ENCODE results near the gene CNNM3.
"Not testable (repeated sequence)": the region's sequence is repeated elsewhere in the genome, so short reads cannot be mapped to it uniquely, and the experiment has no call there.

CNNM3 gene

DNA sequence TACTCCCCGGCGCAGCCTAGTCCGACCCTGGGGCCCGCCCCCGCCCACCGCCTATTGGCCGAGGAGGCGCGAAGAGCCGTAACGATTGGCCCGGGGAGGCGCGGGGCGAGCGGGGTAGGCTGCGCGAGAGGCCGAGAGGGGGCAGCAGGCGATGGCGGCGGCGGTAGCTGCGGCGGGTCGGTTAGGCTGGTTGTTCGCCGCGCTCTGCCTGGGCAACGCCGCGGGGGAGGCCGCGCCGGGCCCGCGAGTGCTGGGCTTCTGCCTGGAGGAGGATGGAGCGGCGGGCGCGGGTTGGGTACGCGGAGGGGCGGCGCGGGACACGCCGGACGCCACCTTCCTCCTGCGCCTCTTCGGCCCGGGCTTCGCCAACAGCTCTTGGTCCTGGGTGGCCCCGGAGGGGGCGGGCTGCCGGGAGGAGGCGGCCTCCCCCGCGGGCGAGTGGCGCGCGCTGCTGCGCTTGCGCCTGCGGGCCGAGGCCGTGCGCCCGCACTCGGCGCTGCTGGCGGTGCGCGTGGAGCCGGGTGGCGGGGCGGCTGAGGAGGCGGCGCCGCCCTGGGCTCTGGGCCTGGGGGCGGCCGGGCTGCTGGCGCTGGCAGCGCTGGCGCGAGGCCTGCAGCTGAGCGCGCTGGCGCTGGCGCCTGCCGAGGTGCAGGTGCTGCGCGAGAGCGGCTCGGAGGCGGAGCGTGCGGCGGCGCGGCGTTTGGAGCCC, at the start of gene CNNM3:
TSS of gene CNNM3 (plus strand) at position 142 of the 709 bp plus-strand sequence. CDS start at position 152, 10 bp downstream.
- peak; percentile 98 for DNase-seq

DNA sequence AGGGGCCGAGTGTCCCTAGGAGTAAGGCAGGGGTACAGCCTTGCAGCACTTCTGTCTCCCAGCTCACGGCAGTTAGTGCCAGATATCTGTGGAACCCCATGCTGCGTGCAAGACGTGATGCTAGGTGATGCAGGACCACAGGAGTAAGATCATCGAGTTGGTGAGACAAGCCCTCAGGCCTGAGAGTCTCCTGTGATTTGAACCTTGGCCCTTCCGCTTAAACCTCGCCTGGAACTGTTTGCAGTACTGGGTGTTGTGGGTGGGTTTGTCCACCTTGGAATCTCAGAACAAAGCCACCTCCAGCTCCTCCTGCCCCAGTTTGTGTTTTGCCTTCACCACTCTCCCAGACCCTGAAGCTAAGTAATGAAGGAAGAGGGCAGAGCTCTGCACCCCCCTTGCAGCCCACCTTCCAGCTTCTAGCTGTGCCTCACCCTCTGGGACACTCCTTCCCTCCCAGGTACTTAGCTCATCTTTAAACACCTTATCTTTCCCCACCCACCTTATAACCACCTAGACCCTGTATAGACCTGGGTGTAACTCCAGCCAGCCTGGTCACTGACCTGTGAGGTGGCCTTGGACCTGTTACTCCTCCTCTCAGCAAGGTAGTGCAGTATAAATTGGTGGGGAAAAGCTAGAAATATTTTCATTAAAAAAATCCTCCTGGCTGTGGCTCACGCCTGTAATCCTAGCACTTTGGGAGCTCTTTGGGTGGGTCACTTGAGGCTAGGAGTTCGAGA, 48.8 kb upstream of the CNNM3 start:
- DNase-seq, result no peak

DNA sequence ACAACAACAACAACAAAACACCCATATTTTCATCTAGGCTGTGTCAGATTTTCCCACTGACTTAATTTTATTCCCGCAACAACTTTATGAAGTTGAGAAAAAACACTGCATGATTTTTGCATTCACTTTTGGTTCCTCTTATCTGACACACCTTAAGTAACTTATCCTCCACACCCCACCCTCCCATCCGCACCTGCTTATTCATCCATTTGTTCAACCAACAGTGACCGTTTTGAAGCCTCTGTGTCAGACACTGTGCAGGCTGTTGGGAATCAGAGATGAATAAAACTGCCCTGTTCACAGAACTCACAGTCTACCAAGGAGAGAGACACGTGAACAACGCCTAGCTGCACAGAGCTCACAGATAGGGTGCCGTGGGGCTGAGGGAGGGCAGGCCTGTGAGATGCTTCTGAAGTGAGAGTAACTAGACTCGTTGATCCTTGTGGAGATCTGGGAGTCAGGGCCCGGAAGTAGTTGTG, 47.9 kb upstream of the CNNM3 start:
- no peak for DNase-seq

DNA sequence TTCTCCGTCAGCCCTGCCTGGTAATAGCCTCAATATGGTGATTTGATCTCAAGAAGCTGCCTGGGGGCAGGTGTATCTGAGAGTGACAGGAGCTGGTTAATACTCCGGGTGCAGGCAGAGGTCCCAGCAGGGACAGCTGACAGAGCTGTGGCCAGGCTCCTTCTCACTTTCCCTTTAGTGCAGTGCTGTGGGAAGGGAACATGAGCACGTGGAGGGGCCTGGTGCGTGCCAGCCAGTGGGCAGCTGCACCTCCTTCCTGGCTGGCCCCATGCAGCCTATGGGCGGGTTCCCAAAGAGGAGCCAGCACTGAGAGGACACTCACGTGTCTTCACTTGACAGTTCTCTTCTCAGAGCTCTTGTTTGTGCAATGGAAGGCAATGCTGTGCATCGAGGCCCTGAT, 46.3 kb upstream of the CNNM3 start:
- no peak for DNase-seq

DNA sequence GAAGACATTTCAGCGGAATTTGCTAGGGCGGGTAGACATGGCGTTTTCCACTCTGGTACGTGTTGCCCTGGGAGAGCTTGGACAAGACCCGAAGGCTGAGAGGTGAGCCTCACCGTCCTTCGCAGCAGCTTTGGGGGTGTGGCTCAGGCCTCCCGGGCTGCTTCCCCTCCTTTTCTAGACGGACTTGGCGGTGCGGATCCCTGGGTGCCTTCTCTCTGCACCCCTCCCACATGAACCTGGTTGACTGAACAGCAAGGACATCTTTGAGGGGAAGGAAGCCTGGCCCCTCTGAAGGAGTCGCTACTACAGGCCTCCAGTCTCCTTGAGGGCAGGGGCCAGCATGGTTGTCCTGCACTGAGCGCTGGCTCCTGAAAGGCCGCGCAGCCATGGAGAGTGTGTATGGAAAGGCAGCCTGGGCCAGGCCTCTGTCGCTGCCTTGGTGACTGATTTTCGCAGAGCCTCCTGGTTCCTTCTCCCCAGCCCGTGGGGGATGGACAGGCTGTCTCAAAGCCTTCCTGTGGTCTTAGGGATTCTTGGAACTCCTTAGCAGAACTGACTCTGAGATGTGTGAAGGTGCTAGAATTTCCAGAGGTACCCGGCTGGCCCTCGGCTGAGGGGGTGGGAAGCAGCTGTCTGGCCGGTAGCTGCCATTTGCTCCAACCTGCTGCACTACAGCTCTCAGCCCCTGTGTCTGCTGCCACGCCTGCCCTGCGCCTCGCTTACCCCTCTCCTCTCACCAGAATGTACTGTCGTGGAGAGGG, 45.4 kb upstream of the CNNM3 start:
- DNase-seq, result no peak

DNA sequence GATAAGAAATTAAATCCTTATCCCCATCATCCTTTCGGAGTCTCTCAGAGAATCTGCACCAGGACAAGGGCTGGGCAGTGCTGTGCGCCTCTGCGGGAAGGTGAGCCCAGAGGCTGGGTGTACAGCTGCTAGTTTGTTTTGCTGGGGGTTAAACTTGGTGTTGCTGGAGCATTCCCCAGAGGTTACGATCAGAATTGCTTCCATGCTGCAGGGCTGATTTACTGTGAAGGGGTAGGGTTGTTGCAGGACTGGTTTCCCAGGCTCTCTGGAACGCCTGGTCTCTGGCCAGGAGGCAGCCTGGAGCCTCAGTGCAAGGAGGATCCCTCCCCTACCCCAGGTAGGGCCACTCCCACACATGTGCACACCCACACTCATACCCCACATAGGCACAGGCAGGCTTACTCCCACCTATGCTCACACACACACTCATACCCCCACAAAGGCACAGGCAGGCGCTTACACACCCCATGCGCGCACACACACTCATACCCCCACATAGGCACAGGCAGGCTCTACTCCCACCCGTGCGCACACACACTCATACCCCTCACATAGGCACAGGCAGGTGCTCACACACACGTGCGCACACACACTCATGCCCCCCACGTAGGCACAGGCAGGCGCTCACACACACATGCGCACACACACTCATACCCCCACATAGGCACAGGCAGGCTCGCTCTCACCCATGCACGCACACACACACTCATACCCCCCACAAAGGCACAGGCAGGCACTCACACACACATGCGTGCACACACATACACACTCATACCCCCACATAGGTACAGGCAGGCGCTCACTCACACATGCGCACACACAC, 44.1 kb upstream of the CNNM3 start:
- DNase-seq, result no peak

DNA sequence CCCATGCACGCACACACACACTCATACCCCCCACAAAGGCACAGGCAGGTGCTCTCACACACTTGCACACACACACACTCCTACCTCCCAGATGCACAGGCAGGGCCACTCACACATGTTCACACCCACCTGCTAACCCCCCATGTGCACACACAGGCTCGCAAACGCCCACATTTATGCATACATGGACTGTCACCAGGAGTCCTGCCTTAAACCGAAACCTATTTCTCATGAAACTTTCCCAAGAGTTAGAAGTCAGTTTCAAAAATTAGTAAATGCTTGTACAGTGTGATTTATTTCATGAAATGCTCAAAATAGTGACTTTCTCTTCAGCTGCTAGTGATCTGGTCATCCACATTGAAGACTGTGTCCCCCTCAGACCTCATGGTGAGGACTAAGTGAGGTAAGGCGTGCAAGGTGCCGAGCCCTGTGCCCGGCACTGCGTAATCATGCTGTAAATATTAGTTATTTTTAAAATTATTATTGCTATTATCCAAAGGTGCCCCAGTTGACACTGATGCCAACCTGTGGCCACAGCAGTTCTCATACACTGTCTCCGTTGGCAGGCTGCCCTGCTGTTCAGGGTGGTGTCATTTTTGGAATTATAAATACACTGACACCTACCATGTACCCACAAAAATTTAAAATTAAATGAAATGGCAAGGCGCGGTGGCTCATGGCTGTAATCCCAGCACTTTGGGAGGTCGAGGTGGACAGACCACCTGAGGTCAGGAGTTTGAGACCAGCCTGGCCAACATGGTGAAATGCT, 43.0 kb upstream of the CNNM3 start:
- no peak for DNase-seq

DNA sequence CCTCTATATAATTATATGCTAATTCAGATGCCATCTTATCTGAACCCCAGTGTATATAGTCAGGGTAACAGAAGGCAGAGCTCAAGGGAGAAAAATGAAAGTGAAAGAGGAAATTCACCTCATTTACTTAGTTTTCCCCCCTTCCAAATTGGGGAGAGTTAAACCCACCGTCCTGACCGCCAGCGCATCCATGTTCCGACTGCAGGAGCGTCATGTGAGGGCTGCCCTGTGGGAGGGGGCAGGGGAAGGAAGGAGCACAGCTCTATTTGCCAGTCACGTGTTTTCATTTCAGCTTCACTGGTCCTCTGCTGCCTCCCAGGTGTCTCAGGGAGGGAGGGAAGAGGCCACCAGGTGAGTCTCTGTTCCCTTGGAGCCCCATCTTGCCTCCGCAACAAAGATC, 42.1 kb upstream of the CNNM3 start:
- DNase-seq, result peak; percentile 76

DNA sequence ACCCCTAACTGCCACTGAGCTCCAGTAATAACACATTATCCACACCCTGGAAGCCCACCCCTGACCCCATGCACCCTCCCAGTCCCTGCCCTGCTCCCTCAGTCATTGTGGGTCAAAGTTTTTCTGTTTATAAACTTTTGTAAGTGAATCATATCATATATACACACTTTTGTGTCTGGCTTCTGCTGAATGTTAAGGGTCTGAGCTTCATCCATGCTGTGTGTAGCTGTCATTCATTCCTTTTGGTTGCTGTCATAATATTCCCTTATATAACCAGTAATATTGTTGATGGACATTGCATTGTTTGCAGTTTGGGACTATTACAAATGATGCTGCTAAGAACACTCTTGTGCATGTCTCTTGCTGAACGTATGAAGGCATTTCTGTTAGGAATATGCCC, 40.9 kb upstream of the CNNM3 start:
- DNase-seq, result no peak

DNA sequence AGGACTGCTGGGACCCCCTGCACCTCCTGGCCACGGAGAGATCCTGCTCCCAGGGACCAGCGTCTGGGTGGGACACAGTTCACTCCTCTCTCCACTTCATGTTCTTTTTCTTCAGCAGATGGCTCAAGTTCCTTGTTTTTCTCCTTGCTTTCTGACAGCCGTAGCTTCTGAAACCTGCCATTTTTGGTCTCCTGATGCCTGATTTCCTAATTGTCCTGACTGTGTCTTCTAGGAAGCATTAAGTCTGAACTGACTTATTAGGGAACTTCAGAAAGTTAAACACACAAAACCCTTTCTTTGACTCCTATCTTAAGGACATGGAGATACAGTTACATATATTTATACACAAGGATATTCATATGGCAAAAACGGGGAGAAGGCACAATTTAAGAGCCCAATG, 32.7 kb upstream of the CNNM3 start:
- no peak for DNase-seq

DNA sequence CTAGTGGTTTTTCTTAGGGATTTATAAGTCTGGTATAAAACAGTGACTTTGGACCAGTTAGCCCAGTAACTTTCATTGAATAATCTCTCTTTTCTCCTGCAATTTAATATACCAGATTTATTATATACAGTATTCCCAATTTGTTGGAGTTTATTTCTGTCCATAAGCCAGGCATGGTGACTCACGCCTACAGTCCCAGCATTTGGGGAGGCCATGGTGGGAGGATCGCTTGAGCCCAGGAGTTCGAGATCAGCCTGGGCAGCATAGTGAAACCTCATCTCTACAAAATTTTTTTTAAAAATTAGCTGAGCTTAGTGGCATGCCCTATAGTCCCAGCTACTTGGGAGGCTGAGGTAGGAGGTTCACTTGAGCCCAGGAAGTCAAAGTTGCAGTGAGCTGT, 28.7 kb upstream of the CNNM3 start:
- DNase-seq, result no peak

DNA sequence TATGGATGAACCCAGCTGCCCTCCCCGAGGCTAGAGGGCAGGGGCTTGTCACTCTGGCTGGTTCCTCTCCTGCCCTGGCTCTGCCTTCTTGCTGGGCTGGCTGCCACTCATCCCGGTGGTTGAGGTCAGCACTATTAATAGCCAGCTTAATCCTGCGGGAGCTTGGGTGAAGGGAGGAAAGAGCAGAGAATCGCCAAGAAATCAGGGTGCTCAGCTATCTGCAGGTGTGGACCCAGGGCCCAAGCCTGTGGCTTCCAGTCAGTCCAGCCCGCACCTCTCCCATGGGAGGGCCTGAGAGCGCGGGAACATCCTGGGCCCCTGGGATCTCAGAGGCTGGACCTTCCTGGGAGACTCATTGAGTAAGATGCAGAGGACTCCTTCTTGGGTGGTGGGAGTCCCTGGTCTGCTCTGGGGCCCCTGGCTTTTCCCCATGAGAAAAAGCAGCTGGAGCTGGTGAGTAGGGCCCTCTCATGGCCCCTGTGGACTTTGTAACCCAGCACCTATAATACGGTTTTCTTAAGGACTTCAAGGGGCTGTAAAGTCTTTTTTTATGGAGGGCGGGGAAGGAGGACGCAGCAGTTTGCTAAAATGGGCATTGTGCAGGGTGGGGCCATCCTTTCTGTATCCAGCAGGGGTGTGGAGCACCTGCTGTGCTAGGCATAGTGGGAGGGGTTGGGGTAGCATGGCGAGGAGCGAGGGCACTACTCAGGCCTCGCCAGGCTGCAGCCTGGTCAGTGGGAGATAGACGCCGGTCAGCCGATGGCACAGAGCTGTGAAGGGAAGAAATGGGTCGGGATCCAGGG, 27.4 kb upstream of the CNNM3 start:
- no peak for DNase-seq

DNA sequence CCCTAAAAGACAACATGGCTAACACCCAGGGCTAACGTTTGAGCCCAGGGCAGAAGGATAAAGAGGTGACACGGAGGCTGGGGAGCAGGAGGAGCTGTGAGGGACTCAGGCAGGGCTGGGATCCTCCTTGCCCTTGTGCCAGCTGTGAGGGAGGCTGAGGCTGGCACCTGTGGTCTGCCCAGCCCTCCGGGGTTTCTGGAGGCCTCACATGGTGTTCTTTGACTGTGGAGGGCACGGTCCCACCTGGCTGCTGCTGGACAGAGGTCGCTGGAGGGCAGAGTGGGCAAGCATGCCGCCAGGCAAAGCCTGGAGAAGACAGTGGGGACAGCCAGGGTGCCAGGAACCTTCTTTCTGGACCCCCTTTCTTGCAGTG, 26.8 kb upstream of the CNNM3 start:
- no peak for DNase-seq

DNA sequence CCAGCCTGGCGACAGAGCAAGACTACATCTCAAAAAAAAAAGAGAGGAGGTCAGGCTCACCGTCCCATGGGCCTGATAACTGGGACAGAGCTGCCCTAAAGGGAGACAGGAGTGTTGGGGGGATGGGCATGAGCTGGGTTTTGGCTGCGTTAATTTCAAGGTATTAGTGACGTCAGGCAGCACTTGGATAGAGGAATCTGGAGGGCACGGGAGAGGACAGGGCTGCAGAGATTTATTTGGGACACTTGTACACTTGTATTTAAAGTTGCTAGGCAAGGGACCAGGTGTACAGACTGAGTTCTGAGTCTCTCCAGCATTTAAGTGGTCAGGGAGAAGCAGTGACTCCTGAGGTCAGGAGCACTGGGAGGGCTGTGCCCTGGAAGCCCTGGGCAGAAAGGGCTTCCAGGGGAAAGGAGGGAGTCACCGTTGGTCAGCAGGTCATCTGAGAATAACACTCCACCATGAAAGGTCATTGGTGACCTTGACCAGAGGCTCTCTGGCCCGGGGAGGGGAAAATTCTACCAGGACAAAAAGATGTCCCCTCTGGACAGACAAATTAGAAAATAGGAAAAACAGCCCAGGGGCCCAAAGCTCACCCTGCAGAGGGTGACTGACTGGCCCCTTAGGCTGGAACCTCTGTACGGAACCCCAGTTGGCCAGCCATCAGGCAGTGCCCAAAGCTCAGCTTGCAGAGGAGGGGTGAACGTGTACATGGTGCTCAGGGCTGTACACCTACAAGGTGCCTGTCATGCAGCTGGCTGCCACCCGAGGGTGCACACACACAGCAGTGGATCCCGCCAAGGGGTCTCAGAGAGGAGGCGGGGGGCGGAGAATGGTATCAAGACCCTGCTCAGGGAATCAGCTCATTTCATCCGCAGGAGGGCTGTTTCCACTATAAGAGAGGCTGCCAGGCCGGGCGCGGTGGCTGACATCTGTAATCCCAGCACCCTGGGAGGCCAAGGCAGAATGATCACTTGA, 23.0 kb upstream of the CNNM3 start:
- no peak for DNase-seq

DNA sequence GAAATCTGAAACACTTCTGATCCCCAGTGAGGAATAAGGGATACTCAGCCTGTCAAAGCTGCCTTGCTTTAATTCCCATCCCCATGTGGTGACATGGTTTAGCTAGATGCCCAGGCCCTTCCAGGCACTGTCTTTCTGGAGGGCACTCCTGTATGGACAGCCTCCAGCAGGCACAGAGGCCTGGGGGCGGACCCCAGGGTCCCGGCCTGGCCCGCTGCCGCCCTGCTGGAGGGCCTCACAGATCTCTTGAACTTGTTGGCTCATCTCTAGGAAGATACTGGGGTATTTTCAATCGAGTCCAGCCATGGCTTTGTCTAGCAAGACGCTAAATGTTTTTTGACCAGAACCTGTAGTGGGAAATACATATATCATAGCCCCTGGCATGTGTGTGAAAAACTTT, 21.0 kb upstream of the CNNM3 start:
- no peak for DNase-seq

DNA sequence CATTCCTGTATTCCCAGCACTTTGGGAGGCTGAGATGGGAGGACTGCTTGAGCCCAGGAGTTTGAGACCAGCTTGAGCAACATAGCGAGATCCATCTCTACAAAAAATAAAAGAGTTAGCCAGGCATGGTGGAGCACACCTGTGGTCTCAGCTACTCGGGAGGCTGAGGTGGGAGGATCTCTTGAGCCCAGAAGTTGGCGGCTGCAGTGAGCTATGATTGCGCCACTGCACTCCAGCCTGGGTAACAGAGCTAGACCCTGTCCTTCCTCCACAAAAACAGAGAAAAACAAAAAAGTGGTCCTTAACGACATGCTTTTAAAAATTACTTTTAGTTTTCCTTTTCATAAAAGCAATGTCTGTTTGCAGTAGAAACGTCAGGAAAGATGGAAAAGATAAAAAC, 19.6 kb upstream of the CNNM3 start:
- not testable (repeated sequence) for DNase-seq

DNA sequence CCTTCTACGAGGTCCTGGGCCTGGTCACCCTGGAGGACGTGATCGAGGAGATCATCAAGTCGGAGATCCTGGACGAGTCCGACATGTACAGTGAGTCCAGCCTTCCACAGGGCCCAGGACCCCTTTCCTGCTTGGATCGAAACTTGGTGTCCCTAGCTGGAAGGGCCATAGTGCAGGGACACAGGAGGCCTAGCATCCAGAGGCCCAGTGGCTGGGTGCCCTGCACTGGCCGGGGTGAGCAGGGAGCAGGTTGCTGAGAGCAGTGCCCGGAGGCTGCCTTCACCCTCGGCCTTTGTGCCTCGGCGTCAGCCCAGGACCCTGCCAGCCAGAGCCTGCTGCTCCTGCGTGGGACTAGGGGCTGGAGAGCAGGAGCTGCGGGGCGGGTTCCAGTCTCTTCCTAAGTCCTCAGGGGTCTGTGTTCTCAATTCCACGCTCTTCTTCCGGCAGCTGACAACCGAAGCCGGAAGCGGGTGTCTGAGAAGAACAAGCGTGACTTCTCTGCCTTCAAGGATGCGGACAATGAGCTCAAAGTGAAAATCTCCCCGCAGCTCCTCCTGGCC, 18.9 kb upstream of the CNNM3 start:
- DNase-seq, result no peak

DNA sequence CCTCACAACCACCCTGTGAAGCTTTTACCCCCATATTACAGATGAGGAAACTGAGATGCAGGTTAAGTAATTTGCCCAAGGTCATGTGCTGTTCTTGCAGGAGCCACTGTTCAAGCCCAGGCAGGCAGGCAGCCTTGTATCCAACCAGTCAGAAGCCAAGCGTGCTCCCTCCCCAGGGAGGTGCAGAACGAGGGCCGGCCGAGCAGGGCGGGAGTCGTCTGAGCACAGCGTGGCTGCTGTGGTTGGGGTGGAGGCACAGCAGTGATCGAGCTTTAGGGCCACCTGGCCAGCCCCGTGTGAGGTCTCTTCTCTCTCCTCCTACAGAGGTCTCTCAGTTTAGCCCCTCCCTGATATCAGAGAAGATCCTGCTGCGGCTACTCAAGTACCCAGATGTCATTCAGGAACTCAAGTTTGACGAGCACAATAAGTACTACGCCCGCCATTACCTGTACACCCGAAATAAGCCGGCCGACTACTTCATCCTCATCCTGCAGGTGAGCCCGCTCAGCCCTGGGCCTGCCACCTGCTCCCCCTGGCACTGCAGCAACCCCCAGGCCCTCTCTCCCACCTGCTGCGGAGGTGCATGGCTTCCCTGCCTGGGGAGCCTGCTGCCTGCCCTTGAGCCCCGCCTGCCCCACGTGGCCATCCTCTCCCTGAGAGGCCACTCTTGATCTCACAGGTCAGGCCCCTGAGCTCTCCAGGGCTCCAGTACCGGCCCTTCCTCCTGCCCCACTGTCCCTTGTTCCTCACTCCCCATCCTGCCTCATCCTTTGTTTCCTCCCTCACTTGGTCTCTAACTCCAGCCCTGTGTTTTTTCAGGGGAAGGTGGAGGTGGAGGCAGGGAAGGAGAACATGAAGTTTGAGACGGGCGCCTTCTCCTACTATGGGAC, 17.1 kb upstream of the CNNM3 start:
- DNase-seq, result no peak

DNA sequence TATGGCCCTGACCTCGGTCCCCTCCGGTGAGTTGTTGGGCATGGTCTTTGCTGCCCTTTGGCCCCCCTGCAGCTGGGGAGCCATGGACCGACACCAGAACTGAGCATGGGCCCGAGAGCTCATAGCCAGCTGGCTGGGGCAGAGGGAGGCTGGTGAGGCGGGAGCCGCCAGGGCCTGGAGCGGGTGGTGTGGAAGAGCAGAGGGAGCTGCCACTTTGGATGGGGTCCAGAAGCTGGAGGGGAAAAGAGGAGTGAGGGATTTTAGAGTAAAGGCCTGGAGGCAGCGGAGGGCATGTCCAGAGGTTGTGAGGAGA, 16.5 kb upstream of the CNNM3 start:
- DNase-seq, result no peak

Data from hematopoietic multipotent progenitor cell treated with erythropoietin and hydrocortisone succinate and interleukin-3 and kit ligand, for 4 days (in vitro differentiated cells).